Neural crest cell (in vitro differentiated cells): ENCODE results near the gene GTF2F2. TPM values are rescaled to one million over a fixed set of nuclear protein-coding genes. Genes with fewer than 3 reads are reported as not detected.

Experiments used
- DNase-seq: peaks from one replicate; pipeline ENCODE4 v3.0.0; 2021; ENCODE audit warnings: low read depth, mixed read lengths, low spot score
- H3K27ac Mint-ChIP-seq: one replicate; pipeline ENCODE4 v1.8.0; 2021; ENCODE audit warnings: mild to moderate bottlenecking, mixed read lengths; ENCODE audit not compliant: unreplicated experiment
- H3K27me3 Mint-ChIP-seq: 2 replicates; pipeline ENCODE4 v1.8.0; 2021; ENCODE audit warnings: low read depth, mild to moderate bottlenecking, mixed read lengths
- H3K36me3 Mint-ChIP-seq: 2 replicates; pipeline ENCODE4 v1.8.0; 2021; ENCODE audit warnings: low read depth, mild to moderate bottlenecking, mixed read lengths
- H3K4me1 Mint-ChIP-seq: 2 replicates; pipeline ENCODE4 v1.8.0; 2021; ENCODE audit warnings: mixed read lengths
- H3K4me3 Mint-ChIP-seq: one replicate; pipeline ENCODE4 v1.8.0; 2021; ENCODE audit warnings: mild to moderate bottlenecking, mixed read lengths
- H3K9me3 Mint-ChIP-seq: 2 replicates; pipeline ENCODE4 v1.8.0; 2021; ENCODE audit warnings: mixed read lengths
- total RNA-seq: library from RNA; stranded (reverse); gene quantifications from 2 replicates; pipeline ENCODE4 v1.2.1, GENCODE V29; 2021
- TF ChIP-seq, protein P1 (sequence below): fragments of 200-600 bp; sonication (generic); conservative IDR thresholded peaks from 2 replicates; pipeline ENCODE4 v1.5.0; 2021; ENCODE audit warnings: antibody characterized with exemption, mild to moderate bottlenecking

GTF2F2 gene
- total RNA-seq, 1 donor from 2014 or later, result 25.1 TPM

- TF ChIP-seq, protein P1, sequence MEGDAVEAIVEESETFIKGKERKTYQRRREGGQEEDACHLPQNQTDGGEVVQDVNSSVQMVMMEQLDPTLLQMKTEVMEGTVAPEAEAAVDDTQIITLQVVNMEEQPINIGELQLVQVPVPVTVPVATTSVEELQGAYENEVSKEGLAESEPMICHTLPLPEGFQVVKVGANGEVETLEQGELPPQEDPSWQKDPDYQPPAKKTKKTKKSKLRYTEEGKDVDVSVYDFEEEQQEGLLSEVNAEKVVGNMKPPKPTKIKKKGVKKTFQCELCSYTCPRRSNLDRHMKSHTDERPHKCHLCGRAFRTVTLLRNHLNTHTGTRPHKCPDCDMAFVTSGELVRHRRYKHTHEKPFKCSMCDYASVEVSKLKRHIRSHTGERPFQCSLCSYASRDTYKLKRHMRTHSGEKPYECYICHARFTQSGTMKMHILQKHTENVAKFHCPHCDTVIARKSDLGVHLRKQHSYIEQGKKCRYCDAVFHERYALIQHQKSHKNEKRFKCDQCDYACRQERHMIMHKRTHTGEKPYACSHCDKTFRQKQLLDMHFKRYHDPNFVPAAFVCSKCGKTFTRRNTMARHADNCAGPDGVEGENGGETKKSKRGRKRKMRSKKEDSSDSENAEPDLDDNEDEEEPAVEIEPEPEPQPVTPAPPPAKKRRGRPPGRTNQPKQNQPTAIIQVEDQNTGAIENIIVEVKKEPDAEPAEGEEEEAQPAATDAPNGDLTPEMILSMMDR, result peak; percentile 65
- Mint-ChIP-seq H3K27me3 (no peaks in the 10 kb centered on the region), H3K4me1 (peaks cover 13% of the 10 kb centered on the region), H3K9me3 (peaks cover 6% of the 10 kb centered on the region), H3K36me3 (peaks cover 13% of the 10 kb centered on the region), H3K27ac (peak overlapping the region; percentile 54), H3K4me3 (no peak overlapping the region)
- DNase-seq, result peak; percentile 43
Measured at GRCh38 chr13:45280751-45281634, 160.7 kb downstream of the GTF2F2 start.

GRCh38 chr13:45282994-45283393 is 162.7 kb downstream of the GTF2F2 start:
- Mint-ChIP-seq H3K27me3 (no peaks in the 10 kb centered on the region), H3K9me3 (no peaks in the 10 kb centered on the region), H3K4me3 (no peak overlapping the region), H3K4me1 (peaks cover 13% of the 10 kb centered on the region), H3K36me3 (peaks cover 5% of the 10 kb centered on the region), H3K27ac (no peak overlapping the region)
- TF ChIP-seq, protein P1, result no peak
- DNase-seq, result no peak

GRCh38 chr13:45289936-45290563 is 169.7 kb downstream of the GTF2F2 start:
- Mint-ChIP-seq H3K4me3 (no peak overlapping the region), H3K27ac (no peak overlapping the region), H3K9me3 (no peaks in the 10 kb centered on the region), H3K27me3 (no peaks in the 10 kb centered on the region), H3K4me1 (peaks cover 4% of the 10 kb centered on the region), H3K36me3 (peaks cover 7% of the 10 kb centered on the region)
- TF ChIP-seq, protein P1, result no peak
- no peak for DNase-seq

DNA sequence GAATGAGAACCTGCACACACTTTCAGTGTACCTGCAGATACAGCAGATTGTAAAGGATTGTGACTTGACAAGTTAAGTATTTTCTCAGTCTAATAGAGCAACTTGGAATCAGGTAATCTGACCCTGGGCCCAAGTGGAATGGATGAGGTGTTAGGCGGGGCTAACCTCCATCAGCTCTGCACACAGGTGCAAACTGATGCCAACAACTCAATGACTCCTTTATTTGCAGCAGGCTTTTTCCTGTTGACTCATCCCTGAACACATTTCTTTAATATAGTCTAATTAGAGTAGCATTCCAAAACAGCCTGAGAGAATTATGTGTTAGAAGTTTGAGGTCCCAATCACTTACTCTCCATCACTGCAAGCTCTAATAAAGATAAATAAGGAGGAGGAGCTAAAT is 171.9 kb downstream of the GTF2F2 start:
- Mint-ChIP-seq H3K27me3 (no peaks in the 10 kb centered on the region), H3K9me3 (no peaks in the 10 kb centered on the region), H3K27ac (peak overlapping the region; percentile 36), H3K4me3 (no peak overlapping the region), H3K4me1 (peaks cover 4% of the 10 kb centered on the region), H3K36me3 (peaks cover 7% of the 10 kb centered on the region)
- TF ChIP-seq, protein P1, result no peak
- DNase-seq, result no peak

GRCh38 chr13:45295536-45295935 is 175.2 kb downstream of the GTF2F2 start:
- Mint-ChIP-seq H3K27ac (no peak overlapping the region), H3K4me1 (no peaks in the 10 kb centered on the region), H3K27me3 (no peaks in the 10 kb centered on the region), H3K36me3 (peaks cover 2% of the 10 kb centered on the region), H3K4me3 (no peak overlapping the region), H3K9me3 (no peaks in the 10 kb centered on the region)
- TF ChIP-seq, protein P1, result no peak
- no peak for DNase-seq
